ENCODE data around the gene PSMC3IP. TPM values are rescaled to one million over a fixed set of nuclear protein-coding genes. Genes with fewer than 3 reads are reported as not detected.

PSMC3IP gene
- total and polyA plus RNA-seq, 4 donors = 0.58 to 3.0 (median 1.1) TPM

- H3K9ac ChIP-seq (ENCODE audit: low read depth in 1 of 2, low read length in 2 of 2) = no peak overlapping the region
- 8% methylated on average over 73 of the region's 74 CpGs for WGBS
- no peaks in the 10 kb centered on the region for H3K9me3 ChIP-seq (ENCODE audit: control insufficient read depth in 4 of 4, low read length in 3 of 4)
- no peaks in the 10 kb centered on the region for H3K27me3 ChIP-seq (ENCODE audit: control insufficient read depth in 4 of 4, insufficient read depth in 4 of 4, low read length in 3 of 4)
- H3K27ac ChIP-seq (ENCODE audit: low read depth in 1 of 2, low read length in 2 of 2) = peak overlapping the region in 1 of 2 donors; percentile 59
- peaks cover 0 to 4% (median 2%) of the 10 kb centered on the region in 4 donors for H3K36me3 ChIP-seq (ENCODE audit: control insufficient read depth in 4 of 4, insufficient read depth in 3 of 4, low read depth in 1 of 4, low read length in 3 of 4)
- TF ChIP-seq TAF1 (conservative IDR thresholded peaks at IDR 0.05) = no peak
- no peak for TF ChIP-seq NR2F2 (IDR thresholded peaks at IDR 0.05)
- TF ChIP-seq CTCF (IDR thresholded peaks at IDR 0.05; ENCODE audit: low read depth, low read length, missing input control) = peak; percentile 38
- TF ChIP-seq EGR1 (IDR thresholded peaks at IDR 0.05; ENCODE audit: low read depth in 2 of 2) = peak; percentile 67 to 70
- no peak for TF ChIP-seq JUND (IDR thresholded peaks at IDR 0.05)
- TF ChIP-seq RAD21 (IDR thresholded peaks at IDR 0.05) = peak; percentile 51 to 69
- no peak for TF ChIP-seq REST (IDR thresholded peaks at IDR 0.05)
- TF ChIP-seq FOXA2 (IDR thresholded peaks at IDR 0.05) = no peak
- peak in 1 of 2 donors; percentile 13 for TF ChIP-seq RXRA (IDR thresholded peaks at IDR 0.05)
- TF ChIP-seq YY1 (IDR thresholded peaks at IDR 0.05) = no peak
- H3K4me3 ChIP-seq (ENCODE audit: low read depth in 1 of 3, low read length in 3 of 3) = peak overlapping the region in 2 of 3 donors; percentile 3 to 56
- H3K4me1 ChIP-seq (ENCODE audit: control insufficient read depth in 4 of 4, insufficient read depth in 4 of 4, low read length in 3 of 4) = peaks cover 7 to 36% (median 25%) of the 10 kb centered on the region in 4 donors
- DNase-seq (ENCODE audit: low spot score) = peak; percentile 81
Measured at GRCh38 chr17:42548070-42548837, 29.3 kb downstream of the PSMC3IP start.

GRCh38 chr17:42547698-42548069, 29.8 kb downstream of the PSMC3IP start:
- Histone ChIP-seq H3K4me3 (ENCODE audit: low read depth in 1 of 3, low read length in 3 of 3) (peak overlapping the region in 1 of 3 donors; percentile 56), H3K27me3 (ENCODE audit: control insufficient read depth in 4 of 4, insufficient read depth in 4 of 4, low read length in 3 of 4) (no peaks in the 10 kb centered on the region), H3K9ac (ENCODE audit: low read depth in 1 of 2, low read length in 2 of 2) (peak overlapping the region in 1 of 2 donors; percentile 47), H3K36me3 (ENCODE audit: control insufficient read depth in 4 of 4, insufficient read depth in 3 of 4, low read depth in 1 of 4, low read length in 3 of 4) (peaks cover 0 to 9% (median 4%) of the 10 kb centered on the region in 4 donors), H3K9me3 (ENCODE audit: control insufficient read depth in 4 of 4, low read length in 3 of 4) (no peaks in the 10 kb centered on the region), H3K27ac (ENCODE audit: low read depth in 1 of 2, low read length in 2 of 2) (peak overlapping the region in 1 of 2 donors; percentile 59), H3K4me1 (ENCODE audit: control insufficient read depth in 4 of 4, insufficient read depth in 4 of 4, low read length in 3 of 4) (peaks cover 7 to 36% (median 23%) of the 10 kb centered on the region in 4 donors)
- WGBS = 32% methylated on average over 14 of the region's 14 CpGs
- no peak for DNase-seq (ENCODE audit: low spot score)
- TF ChIP-seq TAF1 (conservative IDR thresholded peaks at IDR 0.05) (no peak), YY1 (IDR thresholded peaks at IDR 0.05) (no peak), JUND (IDR thresholded peaks at IDR 0.05) (no peak), FOXA1 (IDR thresholded peaks at IDR 0.05) (no peak), EGR1 (IDR thresholded peaks at IDR 0.05; ENCODE audit: low read depth in 2 of 2) (peak in 1 of 2 donors; percentile 3), HNF4G (IDR thresholded peaks at IDR 0.05) (no peak), SP1 (IDR thresholded peaks at IDR 0.05) (peak; percentile 16), MAX (IDR thresholded peaks at IDR 0.05) (no peak), FOXA2 (IDR thresholded peaks at IDR 0.05) (no peak), HNF4A (conservative IDR thresholded peaks at IDR 0.05) (peak in 1 of 2 donors; percentile 26), REST (IDR thresholded peaks at IDR 0.05) (no peak), RAD21 (IDR thresholded peaks at IDR 0.05) (no peak), ZBTB33 (IDR thresholded peaks at IDR 0.05) (no peak), ATF3 (IDR thresholded peaks at IDR 0.05) (no peak)
